Right ventricle myocardium inferior (tissue), 1 donor: ENCODE data around the gene CHD9NB. TPM values are rescaled to one million over a fixed set of nuclear protein-coding genes. Genes with fewer than 3 reads are reported as not detected.
A peak's percentile ranks its signal among the peaks of the same experiment; 100 is the strongest.
"Not testable (repeated sequence)": the region's sequence is repeated elsewhere in the genome, so short reads cannot be mapped to it uniquely, and the experiment has no call there.

Source experiments
- ATAC-seq: fragments of 200-7000 bp; cut with Tn5 transposase; one replicate; pipeline ENCODE4 v1.9.1; 2020; ENCODE audit warnings: mild to moderate bottlenecking, moderate library complexity
- DNase-seq: peaks from one replicate; pipeline ENCODE4 v3.0.0; 2021; ENCODE audit errors: missing footprints
- intact Hi-C: fragments of 100-400 bp; cut with DNase I; formaldehyde crosslinking; loops from one replicate; pipeline ENCODE4 v1.11.0; 2022
- total RNA-seq: library from RNA; stranded (reverse); fragmentation: NEBNext Ultra II Directional; extraction: Animal tissue kit (Norgen Biotek cat#: 25700); gene quantifications from one replicate; pipeline ENCODE4 v1.2.1, GENCODE V29; 2021
- donor health status: DM: no; HTN: yes; CAD: no; lungs with severe emphysema.

The CHD9NB gene
- total RNA-seq, 1 donor from 2014 or later = 1.4 TPM

- no peak for ATAC-seq
- DNase-seq = no peak
- intact Hi-C loops = loop anchor here (2.0 kb wide), 1 partner anchor 31 kb away; no protein-coding TSS in a partner anchor
Measured at GRCh38 chr16:53064081-53064578, 11.4 kb upstream of the CHD9NB start.

GRCh38 chr16:53061701-53062159, 9.0 kb upstream of the CHD9NB start:
- intact Hi-C loops = no loop called here
- no peak for DNase-seq
- peak; percentile 39 for ATAC-seq

GRCh38 chr16:53061256-53061655, 8.6 kb upstream of the CHD9NB start:
- DNase-seq = no peak
- intact Hi-C loops = no loop called here
- no peak for ATAC-seq

GRCh38 chr16:53059672-53060071, 7.0 kb upstream of the CHD9NB start:
- no peak for ATAC-seq
- intact Hi-C loops = loop anchor here (10.0 kb wide), 1 partner anchor 645 kb away; the partner anchor contains the start of genes FTO and RPGRIP1L
- no peak for DNase-seq

GRCh38 chr16:53058882-53059281, 6.2 kb upstream of the CHD9NB start:
- intact Hi-C loops = loop anchor here (10.0 kb wide), 1 partner anchor 646 kb away; the partner anchor contains the start of genes FTO and RPGRIP1L
- DNase-seq = no peak
- ATAC-seq = no peak

DNA sequence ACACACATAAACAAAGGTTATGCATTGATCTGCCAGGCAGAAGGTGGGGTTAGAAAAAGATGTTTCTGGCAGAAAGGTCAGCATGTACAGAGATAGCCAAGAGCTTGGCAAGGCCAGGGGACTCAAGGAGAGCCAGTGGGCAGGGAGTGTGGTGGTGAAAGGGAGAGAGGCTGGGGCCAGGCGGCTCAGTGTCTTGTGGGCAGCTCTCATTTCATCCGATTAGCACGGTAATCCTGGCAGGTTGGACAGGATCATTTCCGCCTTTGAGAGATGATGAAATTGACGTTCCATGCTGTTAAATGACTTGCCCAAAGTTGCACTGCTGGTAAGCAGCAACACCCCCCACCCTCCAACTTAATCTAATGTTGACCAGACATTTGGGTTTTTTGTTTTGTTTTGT, 5.7 kb upstream of the CHD9NB start:
- intact Hi-C loops = loop anchor here (10.0 kb wide), 1 partner anchor 646 kb away; the partner anchor contains the start of genes FTO and RPGRIP1L
- ATAC-seq (no peak), DNase-seq (no peak)

GRCh38 chr16:53057658-53058057, 5.0 kb upstream of the CHD9NB start:
- DNase-seq (no peak), ATAC-seq (no peak)
- intact Hi-C loops = loop anchor here (10.0 kb wide), 1 partner anchor 647 kb away; the partner anchor contains the start of genes FTO and RPGRIP1L

DNA sequence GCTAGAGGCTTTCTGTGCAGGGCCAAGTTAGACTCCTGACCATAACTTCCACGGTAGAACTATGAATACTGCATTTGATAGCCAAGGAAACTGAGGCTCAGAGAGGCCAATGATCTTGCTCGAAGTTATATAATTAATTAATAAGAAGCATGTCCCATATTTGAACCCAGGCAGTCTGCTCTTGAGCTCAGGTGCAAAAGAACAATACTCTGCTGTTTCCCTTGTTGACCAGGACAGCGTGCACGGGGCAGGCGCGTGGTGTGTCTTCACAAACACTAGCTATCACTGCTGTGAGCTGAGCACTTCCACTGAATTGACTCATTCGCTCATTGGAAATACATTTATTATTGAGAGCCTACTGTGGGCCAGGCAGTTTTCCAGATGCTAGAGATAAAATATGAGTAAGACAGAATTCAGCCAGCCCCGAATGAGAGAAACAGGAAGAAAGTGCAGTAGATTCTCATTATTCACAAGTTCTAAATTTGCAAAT, 3.7 kb upstream of the CHD9NB start:
- DNase-seq (no peak), ATAC-seq (no peak)
- intact Hi-C loops = loop anchor here (10.0 kb wide), 1 partner anchor 648 kb away; the partner anchor contains the start of genes FTO and RPGRIP1L

- intact Hi-C loops = loop anchor here (1.0 to 10.0 kb wide), 6 partner anchors 36 to 649 kb away; partner anchors contain the start of genes FTO and RPGRIP1L
- ATAC-seq (peak; percentile 33), DNase-seq (no peak)
Measured at GRCh38 chr16:53055541-53056391, 3.1 kb upstream of the CHD9NB start.

GRCh38 chr16:53054670-53055485, 2.2 kb upstream of the CHD9NB start, which contains the start of gene CHD9:
Gene CHD9 (plus strand): TSS chr16:53054991. CDS start chr16:53156090, 101,099 bp downstream.
- peak; percentile 93 for DNase-seq
- ATAC-seq = peak; percentile 92
- intact Hi-C loops = loop anchor here (1.0 to 10.0 kb wide), 6 partner anchors 36 to 650 kb away; partner anchors contain the start of genes FTO and RPGRIP1L

DNA sequence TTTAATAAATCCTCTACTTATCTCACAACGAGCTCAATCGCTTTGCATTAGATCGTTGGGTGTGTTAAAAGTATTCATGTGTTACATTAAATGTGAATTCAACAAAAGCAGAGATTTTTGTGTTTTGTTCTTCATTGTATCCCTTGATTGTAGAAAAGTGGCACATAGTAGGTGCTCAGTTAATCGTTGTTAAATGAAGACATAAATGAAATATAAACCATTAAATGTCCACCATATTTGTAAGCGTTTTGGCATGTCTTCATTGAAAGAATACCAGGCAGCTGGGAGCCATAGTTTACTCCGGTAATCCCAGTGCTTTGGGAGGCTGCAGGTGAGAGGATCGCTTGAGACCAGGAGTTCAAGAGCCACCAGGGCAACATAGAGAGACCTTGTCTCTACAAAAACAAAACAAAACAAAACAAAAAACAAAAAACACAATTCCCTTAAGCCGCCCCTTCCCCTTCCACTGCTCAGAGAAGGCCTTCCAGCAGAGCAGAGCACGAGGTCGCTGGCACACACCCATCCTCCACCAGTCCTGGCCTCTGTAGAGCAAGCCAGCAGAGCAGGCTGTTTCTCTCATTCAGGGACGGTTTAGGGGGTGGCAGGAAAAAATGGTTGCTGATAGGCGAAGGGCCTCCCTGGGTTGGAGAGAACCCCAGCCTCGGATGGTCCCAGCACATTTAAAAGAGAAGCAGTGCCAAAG, 1.4 kb upstream of the CHD9NB start:
- ATAC-seq (peak; percentile 39), DNase-seq (no peak)
- intact Hi-C loops = loop anchor here (10.0 kb wide), 1 partner anchor 651 kb away; the partner anchor contains the start of genes FTO and RPGRIP1L

GRCh38 chr16:53051255-53051654, 1.4 kb downstream of the CHD9NB start:
- not testable (repeated sequence) for ATAC-seq, DNase-seq
- intact Hi-C loops = loop anchor here (10.0 kb wide), 1 partner anchor 654 kb away; the partner anchor contains the start of genes FTO and RPGRIP1L

GRCh38 chr16:53048139-53048915, 4.4 kb downstream of the CHD9NB start:
- intact Hi-C loops = no loop called here
- no peak for DNase-seq
- no peak for ATAC-seq

DNA sequence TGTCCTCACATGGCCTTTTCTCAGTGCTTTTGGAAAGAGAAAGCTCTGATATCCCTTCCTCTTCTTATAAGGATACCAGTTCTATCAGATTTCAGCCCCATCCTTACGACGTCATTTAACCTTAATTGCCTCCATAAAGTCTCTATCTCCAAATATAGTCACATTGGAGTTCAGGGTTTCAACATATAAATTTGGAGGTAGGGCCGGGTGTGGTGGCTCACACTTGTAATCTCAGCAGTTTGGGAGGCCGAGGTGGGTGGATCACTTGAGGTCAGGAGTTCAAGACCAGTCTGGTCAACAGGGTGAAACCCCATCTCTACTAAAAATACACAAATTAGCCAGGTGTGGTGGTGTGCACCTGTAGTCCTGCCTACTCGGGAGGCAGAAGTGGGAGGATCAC, 5.2 kb downstream of the CHD9NB start:
- DNase-seq, intact Hi-C loops, ATAC-seq: not testable (repeated sequence)

DNA sequence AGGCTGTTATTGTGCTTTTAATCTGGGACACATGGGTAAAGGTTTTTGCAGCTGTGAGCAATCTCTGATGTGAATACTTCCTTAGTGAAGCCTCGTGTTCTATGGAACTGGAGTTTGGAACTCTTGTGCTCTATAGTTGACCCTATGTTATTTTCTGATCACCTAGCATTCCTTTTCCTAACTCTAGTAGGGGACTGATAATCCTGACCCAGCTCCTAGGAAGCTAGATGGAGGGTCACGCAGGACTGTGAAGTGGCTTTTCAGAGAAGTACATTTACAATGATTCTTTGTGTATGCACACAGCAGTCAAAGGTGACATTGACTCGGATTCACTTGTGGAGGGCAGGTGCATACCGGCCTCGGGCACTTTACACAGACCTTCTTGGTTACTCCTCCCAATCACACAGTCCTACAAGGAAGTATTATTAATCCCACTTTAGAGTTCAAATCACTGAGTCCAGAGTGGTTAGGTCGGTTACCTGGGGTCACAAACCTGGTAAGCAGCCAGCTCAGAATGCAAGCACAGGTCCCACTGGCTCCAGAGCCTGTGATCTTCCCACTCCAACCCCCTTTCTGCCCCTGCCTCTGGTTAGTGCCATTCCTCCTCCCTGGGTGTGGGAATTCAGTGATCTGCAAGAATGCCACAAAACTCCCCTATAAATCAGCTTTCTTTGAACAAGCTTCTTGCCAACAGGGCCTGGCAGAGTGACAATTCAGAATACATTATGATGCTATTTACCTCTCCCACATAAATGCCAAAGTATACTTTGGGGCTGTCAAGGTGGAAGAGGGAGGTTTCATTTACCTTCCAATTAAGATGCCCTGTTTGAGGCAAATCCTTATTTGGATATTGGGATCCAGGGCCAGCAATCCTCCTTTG, 7.1 kb downstream of the CHD9NB start:
- intact Hi-C loops = no loop called here

DNA sequence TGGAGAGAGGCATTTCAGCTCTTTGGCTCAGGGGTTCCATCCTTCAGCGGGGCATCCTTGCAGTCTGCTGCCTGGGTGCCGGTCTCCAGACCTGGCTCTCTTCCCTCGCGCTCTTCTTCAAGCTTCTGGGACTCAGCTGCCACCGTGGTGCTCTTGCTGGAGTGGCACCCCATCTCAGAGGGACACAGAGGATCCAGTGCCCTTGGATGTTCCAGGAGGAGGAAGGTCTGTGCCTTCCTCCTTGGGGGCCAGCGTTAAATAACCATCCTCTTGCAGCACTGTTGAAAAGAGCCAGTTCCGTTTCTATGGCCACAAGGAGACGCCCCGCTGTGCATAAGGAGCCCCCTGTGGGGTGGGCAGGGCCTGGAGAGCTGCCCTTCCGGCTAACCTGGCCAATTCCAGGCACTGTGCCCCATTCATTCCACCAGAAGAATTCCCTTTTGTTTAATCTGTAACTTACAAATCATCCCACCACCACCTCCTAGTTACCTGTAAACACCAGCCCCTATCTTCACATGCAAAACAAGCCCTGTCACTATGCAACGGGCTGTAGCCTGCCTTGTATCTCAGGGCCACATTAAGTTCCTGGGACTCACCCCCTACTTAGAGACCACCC, 8.6 kb downstream of the CHD9NB start:
- ATAC-seq (peak; percentile 29), DNase-seq (no peak)
- intact Hi-C loops = no loop called here

More for the DNA sequence above, 7.1 kb downstream of the CHD9NB start:
- DNase-seq (no peak), ATAC-seq (no peak)
